Activated naive CD8-positive, alpha-beta T cell (primary cell): Measurements from ENCODE around the gene KANSL3.
"Not testable (repeated sequence)": the region's sequence is repeated elsewhere in the genome, so short reads cannot be mapped to it uniquely, and the experiment has no call there.

Experiments used
- H3K27ac Mint-ChIP-seq: one replicate; pipeline ENCODE4 v1.8.0; 2021; ENCODE audit warnings: mixed read lengths
- H3K27me3 Mint-ChIP-seq: one replicate; pipeline ENCODE4 v1.8.0; 2021; ENCODE audit warnings: mixed read lengths
- H3K36me3 Mint-ChIP-seq: one replicate; pipeline ENCODE4 v1.8.0; 2021; ENCODE audit warnings: mixed read lengths
- H3K4me1 Mint-ChIP-seq: one replicate; pipeline ENCODE4 v1.8.0; 2021; ENCODE audit warnings: low read depth, mixed read lengths
- H3K4me3 Mint-ChIP-seq: one replicate; pipeline ENCODE4 v1.8.0; 2021; ENCODE audit warnings: mild to moderate bottlenecking, mixed read lengths
- H3K9me3 Mint-ChIP-seq: one replicate; pipeline ENCODE4 v1.8.0; 2021; ENCODE audit warnings: low read depth, mixed read lengths

The KANSL3 gene

DNA sequence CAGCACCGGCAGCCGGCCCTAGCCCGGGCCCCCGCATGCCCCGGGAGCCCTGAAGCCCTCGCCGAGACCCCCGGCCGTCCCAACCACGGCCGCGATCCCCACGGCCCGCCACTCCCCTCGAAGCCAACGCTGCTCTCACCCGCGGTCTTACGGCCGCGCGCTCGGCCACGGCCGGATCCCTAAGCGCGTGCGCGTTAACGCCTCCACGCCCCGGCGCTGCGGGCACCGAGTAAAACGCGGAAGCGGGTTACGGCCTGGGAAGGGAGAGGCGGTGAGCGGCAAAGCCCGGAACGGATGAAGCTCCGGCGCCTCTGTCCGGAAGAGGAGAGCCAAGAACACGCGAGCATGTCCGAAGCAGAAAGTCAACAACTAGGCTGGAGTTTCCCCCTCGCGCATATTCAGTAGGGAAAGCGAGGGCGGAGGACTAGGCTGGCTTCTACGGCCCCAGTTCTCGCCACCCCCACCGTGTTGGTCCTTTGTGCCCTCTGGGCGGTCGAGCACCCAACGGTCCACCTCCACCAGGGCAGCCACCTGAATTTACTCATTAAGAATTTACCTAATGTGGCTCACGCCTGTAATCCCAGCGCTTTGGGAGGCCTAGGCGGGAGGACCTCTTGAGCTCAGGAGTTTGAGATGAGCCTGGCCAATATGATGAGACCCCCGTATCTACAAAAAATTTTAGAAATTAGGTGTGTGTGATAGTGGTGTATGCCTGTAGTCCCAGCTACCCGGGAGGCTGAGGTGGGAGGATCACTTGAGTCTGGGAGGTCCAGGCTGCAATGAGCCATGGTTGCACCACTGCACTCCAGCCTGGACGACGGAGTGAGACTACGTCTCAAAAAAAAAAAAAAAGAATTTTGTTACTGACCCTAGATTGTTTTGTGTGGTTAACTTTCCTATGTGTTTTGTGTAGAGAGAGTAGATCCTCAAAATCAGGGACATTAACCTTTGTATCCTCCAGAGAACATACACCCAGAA, at the start of gene KANSL3:
Gene KANSL3 (minus strand): TSS at position 169 of the 978 bp plus-strand sequence. CDS start 1,177 bp downstream, outside the sequence.
- Mint-ChIP-seq H3K9me3 (no peaks in the 10 kb centered on the region), H3K4me1 (peaks cover 39% of the 10 kb centered on the region), H3K36me3 (peaks cover 12% of the 10 kb centered on the region), H3K4me3 (peak within 1 kb of the TSS; percentile 95), H3K27ac (peak within 1 kb of the TSS; percentile 95), H3K27me3 (no peaks in the 10 kb centered on the region)

DNA sequence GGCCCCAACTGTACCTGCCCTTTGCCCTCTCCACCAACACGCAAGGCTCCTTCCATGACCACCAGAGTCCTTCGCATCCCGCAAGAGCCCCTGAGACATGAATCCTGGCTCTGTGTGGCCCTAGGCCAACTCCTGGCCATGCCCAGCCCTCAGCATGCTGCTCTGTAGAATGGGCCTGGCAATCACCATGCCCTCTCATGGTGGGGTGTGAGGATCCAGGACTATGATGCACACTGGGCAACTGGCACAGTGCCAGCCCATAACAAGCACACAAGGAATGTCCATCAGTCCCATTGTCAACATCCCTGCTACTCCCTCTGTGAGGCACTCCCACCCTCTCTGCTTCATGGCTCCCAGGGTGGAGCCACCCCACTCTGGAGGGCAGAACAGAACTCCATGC, 49.2 kb upstream of the KANSL3 start:
- Mint-ChIP-seq H3K36me3 (no peaks in the 10 kb centered on the region), H3K27me3 (no peaks in the 10 kb centered on the region), H3K4me1 (no peaks in the 10 kb centered on the region), H3K27ac (no peak overlapping the region), H3K9me3 (no peaks in the 10 kb centered on the region), H3K4me3 (no peak overlapping the region)

DNA sequence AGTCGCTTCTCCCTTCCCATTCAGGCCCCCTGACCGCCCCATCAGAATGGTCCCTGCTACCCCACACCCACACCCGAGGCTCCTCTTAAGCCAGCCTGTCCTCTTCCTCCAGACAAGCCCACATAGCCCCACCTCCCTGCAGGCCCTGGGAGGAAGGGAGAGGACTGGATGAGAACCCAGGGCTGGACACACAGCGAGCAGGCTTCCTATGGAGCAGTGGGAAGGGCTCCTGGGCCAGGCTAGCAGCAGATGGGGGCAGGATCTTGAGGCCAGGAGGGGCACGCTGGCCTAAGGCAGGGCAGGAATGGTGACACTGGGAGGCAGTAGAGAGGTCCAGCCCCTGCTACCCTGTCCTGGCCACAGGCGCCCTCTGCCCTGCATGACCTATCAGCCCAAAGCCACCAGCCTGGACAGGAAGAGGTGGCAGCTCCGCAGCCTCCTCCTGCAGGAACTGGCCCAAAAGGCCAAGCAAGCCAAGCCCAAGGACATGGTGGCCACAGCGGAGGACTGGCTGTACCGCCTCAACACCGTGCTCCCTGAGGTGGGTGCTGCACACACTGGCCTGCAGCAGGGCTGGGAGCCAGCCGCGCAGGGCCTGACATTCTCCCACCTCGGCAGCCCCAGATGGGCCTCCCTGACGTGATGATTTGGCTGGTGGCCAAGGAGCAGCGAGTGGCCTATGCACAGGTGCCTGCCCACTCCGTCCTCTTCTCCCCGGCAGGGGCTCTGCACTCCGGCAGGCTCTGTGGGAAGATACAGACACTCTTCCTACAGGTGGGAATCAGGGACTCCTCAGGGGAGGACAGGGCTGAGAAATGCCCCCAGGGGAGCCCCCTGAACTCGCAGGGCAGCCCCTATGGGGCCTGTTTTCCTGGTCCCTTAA, 47.7 kb upstream of the KANSL3 start:
- no peaks in the 10 kb centered on the region for H3K36me3 Mint-ChIP-seq
- no peak overlapping the region for H3K27ac Mint-ChIP-seq
- no peaks in the 10 kb centered on the region for H3K4me1 Mint-ChIP-seq
- H3K27me3 Mint-ChIP-seq, result no peaks in the 10 kb centered on the region
- H3K9me3 Mint-ChIP-seq, result no peaks in the 10 kb centered on the region
- H3K4me3 Mint-ChIP-seq, result no peak overlapping the region

DNA sequence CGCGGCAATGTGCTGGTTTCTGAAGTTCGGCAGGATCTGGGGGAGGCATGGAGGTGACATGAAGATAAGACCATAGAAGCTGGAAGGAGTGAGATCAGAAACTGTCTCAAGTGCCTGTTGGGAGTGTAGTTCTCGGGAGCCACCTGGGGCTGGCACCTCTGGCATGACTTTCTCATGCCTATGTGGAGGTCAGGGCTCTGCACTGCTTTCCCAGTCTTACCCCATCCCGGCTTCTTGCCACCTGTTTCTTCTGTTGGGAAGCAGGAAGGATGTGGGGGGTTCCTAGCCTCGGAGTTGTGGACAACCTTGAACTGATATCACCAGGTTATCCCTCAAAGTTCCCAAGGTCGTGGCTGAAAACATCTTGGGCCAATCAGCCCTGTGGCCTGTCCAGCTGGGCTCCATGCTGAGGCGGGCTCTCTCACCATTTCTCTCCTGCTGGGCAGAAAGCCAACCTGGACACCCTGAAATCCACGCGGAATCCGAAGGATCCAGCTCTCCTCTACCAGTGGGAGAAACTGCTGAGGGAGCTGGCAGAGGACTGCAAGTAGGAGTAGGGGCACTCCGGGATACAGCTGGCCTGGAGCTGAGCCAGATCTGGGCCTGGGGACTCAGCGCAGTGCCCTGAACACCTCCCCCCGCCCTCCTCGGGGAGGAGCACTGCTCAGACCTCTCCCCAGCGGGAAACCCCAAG, 46.9 kb upstream of the KANSL3 start:
- Mint-ChIP-seq H3K4me3 (no peak overlapping the region), H3K4me1 (no peaks in the 10 kb centered on the region), H3K9me3 (no peaks in the 10 kb centered on the region), H3K27ac (no peak overlapping the region), H3K27me3 (no peaks in the 10 kb centered on the region), H3K36me3 (no peaks in the 10 kb centered on the region)

DNA sequence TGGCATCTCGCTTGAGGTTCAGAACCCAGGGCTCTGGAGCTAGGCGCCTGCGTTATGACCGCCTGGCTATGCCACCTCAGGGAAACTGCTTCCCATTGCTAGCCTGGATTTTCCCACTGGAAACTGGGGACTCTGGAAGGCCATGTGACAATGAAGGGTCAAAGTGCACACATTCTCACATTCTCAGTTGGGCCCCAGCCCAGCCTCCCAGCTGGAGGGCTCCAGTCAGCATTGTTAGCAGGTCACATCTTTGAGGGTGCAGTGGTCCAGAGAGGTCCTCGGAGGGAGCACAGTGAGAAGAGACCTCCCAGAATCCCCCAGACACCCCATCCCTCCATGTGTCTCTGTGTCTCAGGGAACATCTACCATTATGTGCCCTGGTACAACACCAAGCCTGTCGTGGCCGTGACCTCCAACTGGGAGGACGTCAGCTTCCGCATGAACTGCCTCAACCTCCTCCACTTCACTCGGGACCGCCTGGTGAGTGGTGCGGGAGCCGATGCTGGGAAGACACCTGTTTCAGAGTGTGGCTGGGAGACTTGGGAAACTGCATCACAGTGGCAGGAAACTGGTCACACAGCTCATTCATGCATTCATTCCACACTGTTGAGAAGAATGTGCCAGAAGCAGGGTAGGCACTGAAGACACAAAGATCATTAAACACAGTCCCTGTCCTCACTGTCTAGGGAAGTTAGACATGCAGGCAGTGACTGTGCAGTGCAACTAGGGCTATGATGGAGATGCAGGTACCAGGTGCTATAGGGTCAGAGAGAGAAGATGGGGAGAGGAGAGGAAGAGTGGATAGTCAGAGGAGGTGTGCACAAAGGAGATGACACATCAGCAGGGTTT, 46.1 kb upstream of the KANSL3 start:
- H3K4me1 Mint-ChIP-seq, result no peaks in the 10 kb centered on the region
- no peaks in the 10 kb centered on the region for H3K9me3 Mint-ChIP-seq
- no peaks in the 10 kb centered on the region for H3K27me3 Mint-ChIP-seq
- H3K4me3 Mint-ChIP-seq, result no peak overlapping the region
- H3K36me3 Mint-ChIP-seq, result no peaks in the 10 kb centered on the region
- no peak overlapping the region for H3K27ac Mint-ChIP-seq

DNA sequence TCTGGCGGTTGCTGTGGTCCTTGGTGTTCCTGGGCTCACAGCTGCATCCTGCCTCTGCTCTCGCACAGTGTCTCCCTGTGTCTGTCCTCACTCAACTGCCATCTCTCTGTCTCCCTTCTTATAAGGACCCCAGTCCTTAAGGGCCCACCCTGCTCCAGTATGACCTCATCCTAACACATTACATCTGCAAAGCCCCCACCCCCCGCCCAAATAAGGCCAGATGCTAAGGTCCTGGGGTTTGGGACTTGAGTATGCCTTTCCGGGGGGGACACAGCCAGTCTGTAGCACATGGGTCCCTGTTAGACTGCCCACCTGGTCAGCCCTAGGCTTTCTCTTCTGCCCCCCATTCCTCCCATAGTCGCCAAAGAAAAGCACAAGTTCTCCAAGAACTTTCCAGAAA, 45.2 kb upstream of the KANSL3 start:
- Mint-ChIP-seq H3K27me3 (no peaks in the 10 kb centered on the region), H3K4me3 (no peak overlapping the region), H3K9me3 (no peaks in the 10 kb centered on the region), H3K27ac (no peak overlapping the region), H3K36me3 (no peaks in the 10 kb centered on the region), H3K4me1 (no peaks in the 10 kb centered on the region)

DNA sequence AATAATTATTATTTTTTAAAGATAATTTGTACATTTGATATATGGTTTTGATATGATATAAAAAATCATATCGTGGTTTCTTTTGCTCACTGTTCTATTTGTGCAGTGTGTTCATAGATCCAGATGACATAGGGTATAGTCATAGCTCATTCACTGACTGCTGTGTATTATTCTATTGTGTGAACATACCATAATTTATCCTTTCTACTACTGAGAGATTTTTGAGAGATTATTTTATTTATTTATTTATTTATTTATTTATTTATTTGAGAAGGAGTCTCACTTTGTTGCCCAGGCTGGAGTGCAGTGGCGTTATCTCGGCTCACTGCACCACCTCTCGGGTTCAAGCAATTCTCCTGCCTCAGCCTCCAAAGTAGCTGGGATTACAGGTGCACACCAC, 43.4 kb upstream of the KANSL3 start:
- no peaks in the 10 kb centered on the region for H3K36me3 Mint-ChIP-seq
- H3K9me3 Mint-ChIP-seq, result no peaks in the 10 kb centered on the region
- no peak overlapping the region for H3K27ac Mint-ChIP-seq
- H3K4me3 Mint-ChIP-seq, result no peak overlapping the region
- no peaks in the 10 kb centered on the region for H3K4me1 Mint-ChIP-seq
- no peaks in the 10 kb centered on the region for H3K27me3 Mint-ChIP-seq

DNA sequence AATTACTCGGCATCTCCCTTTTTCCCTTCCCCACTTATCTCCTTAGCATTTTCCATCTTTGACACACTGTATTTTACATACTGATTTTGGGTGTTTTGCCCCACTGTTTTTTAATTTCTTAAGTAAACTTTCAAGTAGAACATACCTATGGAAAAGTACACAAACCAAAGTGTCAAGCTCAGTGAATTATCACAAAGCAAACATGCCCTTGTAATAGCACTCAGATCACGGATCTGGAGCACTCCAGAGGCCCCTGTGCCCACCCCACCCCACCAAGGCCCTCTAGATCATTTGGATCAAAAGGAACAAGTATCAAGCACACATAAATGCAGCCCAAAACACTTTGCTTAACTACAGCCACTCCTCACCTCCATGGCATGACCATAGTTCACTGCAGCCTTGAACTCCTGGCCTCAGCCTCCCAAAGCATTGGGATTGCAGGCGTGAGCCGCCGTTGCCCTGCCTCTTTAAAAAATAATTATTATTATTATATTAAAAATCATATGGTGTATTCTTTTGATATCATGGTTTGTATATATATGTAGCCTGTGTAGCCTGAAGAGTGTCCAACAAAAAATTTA, 42.5 kb upstream of the KANSL3 start:
- no peaks in the 10 kb centered on the region for H3K4me1 Mint-ChIP-seq
- no peak overlapping the region for H3K27ac Mint-ChIP-seq
- H3K9me3 Mint-ChIP-seq, result no peaks in the 10 kb centered on the region

DNA sequence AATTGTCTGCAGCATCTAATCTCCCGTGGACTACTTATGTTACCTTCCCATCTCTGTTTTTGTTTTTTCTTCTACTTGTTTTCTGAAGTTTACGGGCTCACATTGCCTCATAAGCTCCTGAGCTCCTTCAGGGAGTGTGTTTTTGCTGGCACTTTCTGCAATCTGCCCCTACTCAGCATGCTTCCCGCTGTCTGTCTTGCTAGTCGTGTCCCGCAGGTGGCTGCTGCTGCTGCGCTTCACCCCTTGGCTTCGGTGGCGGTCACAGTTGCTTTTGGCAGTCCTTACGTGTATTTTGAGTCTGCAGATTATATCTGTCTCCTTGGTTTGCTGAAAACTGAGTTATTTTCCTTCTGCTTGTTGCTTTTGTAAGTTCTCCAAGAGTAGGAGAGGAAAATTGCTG, 41.7 kb upstream of the KANSL3 start:
- Mint-ChIP-seq H3K4me3 (no peak overlapping the region), H3K27ac (no peak overlapping the region), H3K27me3 (no peaks in the 10 kb centered on the region), H3K4me1 (no peaks in the 10 kb centered on the region), H3K9me3 (no peaks in the 10 kb centered on the region), H3K36me3 (no peaks in the 10 kb centered on the region)

More for the DNA sequence above, 42.5 kb upstream of the KANSL3 start:
- no peaks in the 10 kb centered on the region for H3K27me3 Mint-ChIP-seq
- no peak overlapping the region for H3K4me3 Mint-ChIP-seq
- H3K36me3 Mint-ChIP-seq, result no peaks in the 10 kb centered on the region

DNA sequence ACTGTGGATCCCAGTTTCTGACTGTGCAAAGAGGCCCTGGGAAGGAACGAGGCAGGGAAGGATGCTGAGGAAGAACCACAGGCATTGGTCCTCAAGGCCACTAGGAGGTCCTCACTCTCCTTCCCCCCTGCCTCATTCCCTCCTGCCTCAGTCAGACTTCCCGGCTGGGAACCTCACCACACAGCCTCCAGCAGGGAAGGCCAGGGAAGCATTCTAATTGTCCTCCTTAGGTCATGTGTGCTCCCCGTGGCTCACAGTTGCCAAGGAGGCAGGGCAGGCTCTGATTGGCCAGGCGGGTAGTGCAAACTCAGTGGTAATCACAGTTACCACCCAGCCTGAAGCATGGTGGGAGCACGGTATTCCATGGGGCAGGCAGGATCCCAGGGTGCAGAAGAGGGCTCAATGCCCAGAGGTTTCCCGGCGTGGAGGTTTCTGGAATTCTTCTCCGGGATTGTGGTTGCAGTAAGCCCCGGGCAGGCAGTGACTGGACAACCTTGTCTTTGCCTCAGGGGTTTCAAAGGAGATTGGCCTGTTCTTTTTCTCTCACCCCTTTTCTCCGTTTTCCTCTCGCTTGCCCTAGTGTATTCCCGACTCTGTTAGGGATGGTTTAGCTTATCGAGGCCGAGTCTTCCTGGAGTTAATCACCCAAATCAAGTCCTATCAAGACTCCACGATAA, 31.6 kb upstream of the KANSL3 start:
- H3K4me3 Mint-ChIP-seq, result no peak overlapping the region
- H3K9me3 Mint-ChIP-seq, result no peaks in the 10 kb centered on the region
- H3K4me1 Mint-ChIP-seq, result no peaks in the 10 kb centered on the region
- no peaks in the 10 kb centered on the region for H3K36me3 Mint-ChIP-seq
- no peak overlapping the region for H3K27ac Mint-ChIP-seq
- H3K27me3 Mint-ChIP-seq, result no peaks in the 10 kb centered on the region

DNA sequence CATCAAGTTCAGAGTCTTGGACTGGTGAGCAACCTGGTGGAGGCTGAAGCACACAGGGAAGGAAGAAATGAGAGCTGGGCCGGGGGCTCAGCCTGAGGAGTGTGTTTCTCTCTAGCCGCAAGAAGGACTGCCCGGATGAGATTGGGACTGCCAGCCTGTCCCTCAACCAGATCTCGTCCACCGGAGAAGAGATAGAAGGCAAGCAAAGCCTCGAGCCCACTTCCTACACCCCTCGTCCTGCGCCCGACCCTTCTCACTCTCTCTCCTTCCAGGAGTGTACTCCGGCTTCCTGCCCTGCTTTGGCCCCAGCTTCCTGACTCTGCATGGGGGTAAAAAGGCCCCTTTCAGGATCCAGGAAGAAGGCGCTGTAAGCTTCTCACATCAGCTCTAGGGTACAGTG, 30.7 kb upstream of the KANSL3 start:
- H3K27me3 Mint-ChIP-seq, result no peaks in the 10 kb centered on the region
- H3K36me3 Mint-ChIP-seq, result no peaks in the 10 kb centered on the region
- no peak overlapping the region for H3K4me3 Mint-ChIP-seq
- no peaks in the 10 kb centered on the region for H3K4me1 Mint-ChIP-seq
- H3K27ac Mint-ChIP-seq, result no peak overlapping the region
- H3K9me3 Mint-ChIP-seq, result peaks cover 3% of the 10 kb centered on the region

DNA sequence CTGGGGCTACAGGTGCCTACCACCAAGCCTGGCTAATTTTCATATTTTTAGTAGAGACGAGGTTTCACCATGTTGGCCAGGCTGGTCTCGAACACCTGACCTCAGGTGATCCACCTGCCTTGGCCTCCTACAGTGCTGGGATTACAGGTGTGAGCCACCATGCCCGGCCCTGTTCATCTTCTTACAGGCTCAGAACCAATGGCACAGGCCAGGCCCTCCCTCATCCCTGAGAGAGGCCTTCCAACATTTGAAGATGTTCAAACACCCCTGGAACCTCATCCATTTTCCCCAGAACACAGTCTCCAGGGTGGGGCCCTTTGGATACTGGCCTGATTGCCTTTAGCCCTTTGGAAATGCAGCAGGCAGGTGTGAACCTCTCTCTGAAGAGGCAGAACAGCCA, 27.6 kb upstream of the KANSL3 start:
- not testable (repeated sequence) for H3K36me3 Mint-ChIP-seq, H3K27ac Mint-ChIP-seq, H3K9me3 Mint-ChIP-seq, H3K4me1 Mint-ChIP-seq, H3K4me3 Mint-ChIP-seq, H3K27me3 Mint-ChIP-seq

DNA sequence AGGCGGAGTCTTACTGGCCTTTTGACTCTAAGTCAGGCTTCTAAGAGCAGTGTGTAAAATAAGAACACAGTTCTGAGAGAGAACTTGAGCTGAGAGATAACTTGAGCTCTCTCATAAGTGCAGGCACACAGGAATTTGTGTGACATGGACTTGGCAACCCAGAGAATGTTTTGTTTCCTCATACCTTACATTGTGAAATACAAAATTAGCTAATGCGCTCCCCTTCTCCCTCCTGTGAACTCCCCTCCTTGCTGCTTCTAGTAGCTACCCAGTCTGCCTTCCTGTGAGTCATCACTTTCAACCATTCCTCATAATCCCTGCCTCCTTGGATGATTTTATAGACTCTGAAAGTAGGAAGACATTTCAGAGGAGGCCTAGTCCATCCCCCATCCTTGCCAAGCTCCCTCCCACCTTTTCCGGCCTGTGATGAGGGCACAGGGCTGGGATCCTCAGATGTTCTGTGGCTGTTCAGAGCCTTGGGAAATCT, 27.0 kb upstream of the KANSL3 start:
- Mint-ChIP-seq H3K27ac (no peak overlapping the region), H3K4me1 (no peaks in the 10 kb centered on the region), H3K9me3 (peaks cover 3% of the 10 kb centered on the region), H3K36me3 (no peaks in the 10 kb centered on the region), H3K4me3 (no peak overlapping the region), H3K27me3 (no peaks in the 10 kb centered on the region)
